ENCODE measurements around the gene TNFSF9. TPM values are rescaled to one million over a fixed set of nuclear protein-coding genes. Genes with fewer than 3 reads are reported as not detected.

Gene TNFSF9
- total and polyA plus RNA-seq, 3 donors from 2014 or later, result 3.1 to 8.4 (median 5.7) TPM

DNA sequence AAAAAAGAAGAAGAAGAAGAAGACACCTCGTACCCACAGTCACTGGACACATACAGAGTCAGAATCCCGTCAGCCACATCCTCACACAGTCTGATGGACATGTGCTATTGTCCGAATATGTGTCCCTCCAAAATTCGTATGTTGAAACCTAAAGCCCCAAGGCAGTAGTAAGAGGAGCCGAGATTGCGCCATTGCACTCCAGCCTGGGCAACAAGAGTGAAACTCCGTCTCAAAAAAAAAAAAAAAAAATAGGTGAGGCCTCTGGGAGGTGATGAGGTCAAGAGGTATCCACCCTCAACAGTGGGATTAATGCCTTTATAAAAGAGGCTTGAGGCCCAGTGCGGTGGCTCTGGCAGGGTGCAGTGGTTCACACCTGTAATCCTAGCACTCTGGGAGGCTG lies 46.6 kb upstream of the TNFSF9 start:
- H3K27me3 ChIP-seq, result no peaks in the 10 kb centered on the region
- WGBS, 2 donors, result 91 to 92% methylated on average over 8 of the region's 8 CpGs

DNA sequence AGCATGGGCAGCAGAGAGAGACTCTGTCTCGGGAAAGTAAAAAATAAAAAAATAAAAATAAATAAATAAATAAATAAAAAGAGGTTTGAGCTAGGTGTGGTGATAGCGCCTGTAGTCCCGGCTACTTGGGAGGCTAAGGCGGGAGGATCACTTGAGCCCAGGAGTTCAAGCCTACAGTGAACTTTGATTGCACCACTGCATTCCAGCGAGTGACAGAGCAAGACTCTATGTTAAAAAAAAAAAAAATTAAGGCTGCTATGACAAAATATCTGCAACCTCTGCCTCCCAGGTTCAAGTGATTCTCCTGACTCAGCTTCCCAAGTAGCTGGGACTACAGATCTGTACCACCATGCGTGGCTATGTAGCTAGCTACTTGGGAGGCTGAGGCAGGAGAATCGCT lies 46.0 kb upstream of the TNFSF9 start:
- H3K27ac ChIP-seq, result no peak overlapping the region
- no peaks in the 10 kb centered on the region for H3K36me3 ChIP-seq (ENCODE audit: low read depth, missing control alignments)
- intact Hi-C loops (cut with DNase I; ENCODE audit: low total_unique reads), result no loop called here
- no peaks in the 10 kb centered on the region for H3K4me1 ChIP-seq
- no peak overlapping the region for H3K4me3 ChIP-seq
- TF ChIP-seq, protein P1, sequence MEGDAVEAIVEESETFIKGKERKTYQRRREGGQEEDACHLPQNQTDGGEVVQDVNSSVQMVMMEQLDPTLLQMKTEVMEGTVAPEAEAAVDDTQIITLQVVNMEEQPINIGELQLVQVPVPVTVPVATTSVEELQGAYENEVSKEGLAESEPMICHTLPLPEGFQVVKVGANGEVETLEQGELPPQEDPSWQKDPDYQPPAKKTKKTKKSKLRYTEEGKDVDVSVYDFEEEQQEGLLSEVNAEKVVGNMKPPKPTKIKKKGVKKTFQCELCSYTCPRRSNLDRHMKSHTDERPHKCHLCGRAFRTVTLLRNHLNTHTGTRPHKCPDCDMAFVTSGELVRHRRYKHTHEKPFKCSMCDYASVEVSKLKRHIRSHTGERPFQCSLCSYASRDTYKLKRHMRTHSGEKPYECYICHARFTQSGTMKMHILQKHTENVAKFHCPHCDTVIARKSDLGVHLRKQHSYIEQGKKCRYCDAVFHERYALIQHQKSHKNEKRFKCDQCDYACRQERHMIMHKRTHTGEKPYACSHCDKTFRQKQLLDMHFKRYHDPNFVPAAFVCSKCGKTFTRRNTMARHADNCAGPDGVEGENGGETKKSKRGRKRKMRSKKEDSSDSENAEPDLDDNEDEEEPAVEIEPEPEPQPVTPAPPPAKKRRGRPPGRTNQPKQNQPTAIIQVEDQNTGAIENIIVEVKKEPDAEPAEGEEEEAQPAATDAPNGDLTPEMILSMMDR (IDR thresholded peaks at IDR 0.05), result no peak
- H3K9me3 ChIP-seq, result no peaks in the 10 kb centered on the region
- DNase-seq, result no peak
- no peaks in the 10 kb centered on the region for H3K27me3 ChIP-seq
- WGBS, 2 donors, result 91 to 95% methylated on average over 7 of the region's 7 CpGs

More for the DNA sequence above, 46.6 kb upstream of the TNFSF9 start:
- no peak for DNase-seq
- no peaks in the 10 kb centered on the region for H3K9me3 ChIP-seq
- no peak overlapping the region for H3K27ac ChIP-seq
- H3K4me3 ChIP-seq, result no peak overlapping the region
- no peaks in the 10 kb centered on the region for H3K4me1 ChIP-seq
- TF ChIP-seq, protein P1 (IDR thresholded peaks at IDR 0.05), result no peak
- no peak for TF ChIP-seq POLR2A (IDR thresholded peaks at IDR 0.05)
- intact Hi-C loops (cut with DNase I; ENCODE audit: low total_unique reads), result no loop called here
- H3K36me3 ChIP-seq (ENCODE audit: low read depth, missing control alignments), result no peaks in the 10 kb centered on the region

DNA sequence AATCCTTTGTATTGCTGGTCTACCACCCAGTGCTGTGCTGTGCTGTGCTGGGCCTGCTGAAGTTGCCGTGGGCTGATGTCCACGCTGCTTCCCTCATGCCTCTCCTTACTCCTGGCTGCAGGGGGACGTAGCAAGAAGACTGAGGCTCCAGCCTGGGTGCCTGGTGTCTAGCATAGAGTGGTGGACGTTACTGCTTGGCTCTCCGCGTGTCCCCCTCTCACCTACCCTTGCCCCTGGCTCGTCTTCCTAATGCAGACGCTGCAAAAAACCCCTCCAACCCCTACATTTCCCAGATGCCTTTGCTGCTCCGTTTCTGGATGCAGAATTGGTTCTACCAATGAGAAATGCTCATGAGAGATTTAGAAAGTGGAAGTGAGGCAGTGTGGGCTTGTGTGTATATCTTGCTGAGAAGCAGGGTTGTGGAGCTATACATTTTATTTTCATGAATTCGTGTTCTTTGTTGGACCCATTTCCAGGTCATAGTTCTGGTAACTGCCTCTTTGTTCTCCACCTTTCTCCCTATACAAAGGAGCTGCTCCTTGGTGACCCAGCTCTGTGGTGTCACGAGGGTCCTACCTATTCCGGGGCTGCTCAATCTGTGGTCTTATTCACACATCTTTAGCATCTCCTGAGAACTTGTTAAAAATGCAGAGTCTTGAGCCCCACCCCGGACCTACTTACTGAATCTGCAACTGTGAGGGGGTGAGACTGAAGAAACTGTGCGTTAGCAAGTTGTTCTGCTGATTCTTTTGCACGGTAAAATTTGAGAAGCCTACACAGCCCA lies 41.4 kb upstream of the TNFSF9 start:
- no peaks in the 10 kb centered on the region for H3K9me3 ChIP-seq
- H3K4me3 ChIP-seq, result no peak overlapping the region
- intact Hi-C loops (cut with DNase I; ENCODE audit: low total_unique reads), result no loop called here
- DNase-seq, result no peak
- H3K4me1 ChIP-seq, result no peaks in the 10 kb centered on the region
- no peaks in the 10 kb centered on the region for H3K36me3 ChIP-seq (ENCODE audit: low read depth, missing control alignments)
- no peaks in the 10 kb centered on the region for H3K27me3 ChIP-seq
- no peak for TF ChIP-seq POLR2A (IDR thresholded peaks at IDR 0.05)
- TF ChIP-seq, protein P1 (IDR thresholded peaks at IDR 0.05), result no peak
- H3K27ac ChIP-seq, result no peak overlapping the region
- 62 to 72% methylated on average over 15 of the region's 15 CpGs for WGBS, 2 donors

DNA sequence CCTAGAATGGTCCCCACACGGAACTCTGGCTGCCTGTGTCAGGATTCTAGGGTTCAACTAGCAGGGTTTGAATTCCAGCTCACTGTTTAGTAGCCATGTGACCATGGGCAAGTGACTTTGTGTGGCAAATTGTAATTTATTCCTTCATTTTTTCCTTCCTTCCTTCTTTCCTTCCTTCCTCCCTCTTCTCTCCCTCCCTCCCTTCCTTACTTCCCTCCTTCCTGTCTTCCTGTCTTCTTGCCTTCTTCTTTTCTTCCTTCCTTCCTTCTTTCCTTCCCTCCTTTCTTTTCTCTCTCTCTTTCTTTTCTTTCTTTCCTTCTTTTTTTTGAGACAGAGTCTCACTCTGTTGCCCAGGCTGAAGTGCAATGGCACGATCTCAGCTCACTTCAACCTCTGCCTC lies 40.7 kb upstream of the TNFSF9 start:
- intact Hi-C loops (cut with DNase I; ENCODE audit: low total_unique reads), result no loop called here
- DNase-seq, result no peak
- H3K27me3 ChIP-seq, result no peaks in the 10 kb centered on the region
- H3K4me3 ChIP-seq, result no peak overlapping the region
- no peaks in the 10 kb centered on the region for H3K9me3 ChIP-seq
- H3K36me3 ChIP-seq (ENCODE audit: low read depth, missing control alignments), result no peaks in the 10 kb centered on the region
- no peak for TF ChIP-seq POLR2A (IDR thresholded peaks at IDR 0.05)
- TF ChIP-seq, protein P1 (IDR thresholded peaks at IDR 0.05), result no peak
- H3K27ac ChIP-seq, result no peak overlapping the region
- 79 to 89% methylated on average over 2 of the region's 2 CpGs for WGBS, 2 donors
- no peaks in the 10 kb centered on the region for H3K4me1 ChIP-seq
